Stimulated activated CD4-positive, alpha-beta T cell treated with anti-CD3 and anti-CD28 coated beads, Interleukin-15, amount 100 ng/mL, for 1 hour (primary cell): ENCODE data around the gene TM4SF18.

ENCODE experiments used
- DNase-seq, 2 donors: peaks; one replicate each; pipeline ENCODE4 v3.0.0-alpha.2; 2020; ENCODE audit warnings: low read depth in 1 of 2, low spot score in 1 of 2

TM4SF18 gene

GRCh38 chr3:149331396-149331795, 2.0 kb downstream of the TM4SF18 start:
- DNase-seq = no peak

DNA sequence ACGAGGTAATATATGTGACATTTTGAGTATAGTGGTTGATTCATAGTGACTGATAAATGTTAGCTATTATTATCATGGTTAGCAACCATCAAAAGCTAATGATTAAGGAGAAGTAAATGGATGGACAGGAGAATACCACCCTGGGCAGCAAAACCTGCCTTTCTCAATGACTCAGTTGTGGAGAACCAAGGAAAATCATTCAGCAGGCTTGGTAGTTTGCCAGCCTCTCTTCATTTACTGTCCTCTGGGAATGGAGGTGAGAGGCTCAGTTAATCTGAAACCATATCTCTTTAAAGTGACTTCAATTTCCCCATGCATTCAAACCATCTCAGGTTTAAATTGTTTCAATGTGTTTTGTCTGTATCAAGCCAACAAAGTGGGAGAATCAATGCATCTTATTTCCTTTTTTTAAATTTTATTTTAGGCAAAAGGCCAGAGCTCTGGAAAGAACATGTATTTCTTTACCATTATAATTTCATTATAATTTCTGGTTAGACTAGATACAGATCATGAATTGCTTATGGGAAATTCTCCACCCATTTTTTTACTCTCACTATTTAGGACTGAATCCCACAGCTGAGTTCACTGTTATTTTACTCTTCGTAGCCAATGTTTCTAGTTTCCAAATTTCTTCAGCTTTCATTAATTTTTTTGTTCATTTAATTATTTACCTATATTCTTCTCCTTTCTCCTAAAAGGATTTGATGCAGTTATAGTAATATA, 2.7 kb downstream of the TM4SF18 start:
- no peak for DNase-seq

GRCh38 chr3:149327156-149327555, 6.3 kb downstream of the TM4SF18 start:
- no peak for DNase-seq

DNA sequence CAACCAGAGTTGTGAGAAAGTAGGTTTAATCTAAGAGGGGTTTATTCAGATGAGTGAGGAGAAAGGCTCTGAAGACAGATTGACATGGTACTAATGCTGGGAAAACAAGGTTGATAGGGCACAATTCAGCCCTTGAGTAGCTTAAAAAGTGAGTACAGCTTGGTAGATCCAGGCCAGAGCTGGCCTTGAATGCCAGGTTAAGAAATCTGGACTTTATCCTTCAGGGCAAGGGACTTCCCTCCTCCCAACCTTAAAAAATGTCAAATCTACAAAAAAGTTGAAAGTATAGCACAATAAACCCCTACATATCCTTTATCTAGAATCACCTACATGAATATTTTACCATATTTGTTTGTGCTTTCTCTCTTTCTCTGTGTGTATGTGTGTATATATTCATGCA, 7.9 kb downstream of the TM4SF18 start:
- no peak for DNase-seq

DNA sequence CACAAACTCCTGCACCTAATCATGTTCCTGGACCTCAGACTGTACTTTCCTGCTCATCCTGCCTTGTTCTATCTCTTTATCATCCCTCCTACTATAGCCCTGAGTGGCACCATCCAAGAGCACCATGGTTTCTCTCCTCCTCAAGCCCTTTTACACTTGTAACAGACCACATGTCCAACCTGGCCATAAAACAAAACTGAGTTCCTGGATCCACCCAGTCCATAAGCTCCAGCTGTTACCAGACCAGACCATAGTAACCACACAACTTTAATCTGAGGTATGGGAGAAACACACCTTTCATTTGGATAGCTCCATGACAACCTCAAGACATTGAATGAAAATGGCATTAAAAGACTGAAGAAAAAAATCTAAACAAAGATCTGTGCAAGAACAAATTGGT, 9.1 kb downstream of the TM4SF18 start:
- DNase-seq = no peak

DNA sequence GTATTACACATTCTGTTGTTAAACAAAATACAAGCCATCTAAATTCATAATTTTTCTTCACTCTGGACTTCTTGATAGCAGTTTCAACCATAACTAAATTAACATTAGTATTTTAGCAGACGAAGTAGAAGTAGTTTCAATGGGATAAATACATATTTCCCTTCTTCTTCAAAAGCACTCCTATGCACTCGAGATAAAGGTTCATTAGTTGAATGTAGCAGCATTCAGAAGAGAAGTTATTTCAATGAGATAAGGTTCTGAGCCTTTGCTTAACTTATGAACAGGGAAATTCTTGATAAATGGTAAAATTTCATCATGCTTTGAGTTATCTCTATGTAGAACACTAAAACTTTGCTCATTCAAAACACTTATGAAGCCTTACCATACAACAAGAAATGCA, 11.8 kb downstream of the TM4SF18 start:
- DNase-seq = no peak

GRCh38 chr3:149321136-149321535, 12.3 kb downstream of the TM4SF18 start:
- no peak for DNase-seq

GRCh38 chr3:149319750-149320149, 13.7 kb downstream of the TM4SF18 start:
- DNase-seq = no peak

GRCh38 chr3:149317072-149317471, 16.4 kb downstream of the TM4SF18 start:
- no peak for DNase-seq

GRCh38 chr3:149316437-149316836, 17.0 kb downstream of the TM4SF18 start:
- DNase-seq = no peak

- DNase-seq = no peak
Observed at GRCh38 chr3:149315694-149316093, 17.7 kb downstream of the TM4SF18 start.

GRCh38 chr3:149314807-149315578, 18.4 kb downstream of the TM4SF18 start:
- no peak for DNase-seq

- DNase-seq = no peak
Observed at GRCh38 chr3:149313542-149313941, 19.9 kb downstream of the TM4SF18 start.

DNA sequence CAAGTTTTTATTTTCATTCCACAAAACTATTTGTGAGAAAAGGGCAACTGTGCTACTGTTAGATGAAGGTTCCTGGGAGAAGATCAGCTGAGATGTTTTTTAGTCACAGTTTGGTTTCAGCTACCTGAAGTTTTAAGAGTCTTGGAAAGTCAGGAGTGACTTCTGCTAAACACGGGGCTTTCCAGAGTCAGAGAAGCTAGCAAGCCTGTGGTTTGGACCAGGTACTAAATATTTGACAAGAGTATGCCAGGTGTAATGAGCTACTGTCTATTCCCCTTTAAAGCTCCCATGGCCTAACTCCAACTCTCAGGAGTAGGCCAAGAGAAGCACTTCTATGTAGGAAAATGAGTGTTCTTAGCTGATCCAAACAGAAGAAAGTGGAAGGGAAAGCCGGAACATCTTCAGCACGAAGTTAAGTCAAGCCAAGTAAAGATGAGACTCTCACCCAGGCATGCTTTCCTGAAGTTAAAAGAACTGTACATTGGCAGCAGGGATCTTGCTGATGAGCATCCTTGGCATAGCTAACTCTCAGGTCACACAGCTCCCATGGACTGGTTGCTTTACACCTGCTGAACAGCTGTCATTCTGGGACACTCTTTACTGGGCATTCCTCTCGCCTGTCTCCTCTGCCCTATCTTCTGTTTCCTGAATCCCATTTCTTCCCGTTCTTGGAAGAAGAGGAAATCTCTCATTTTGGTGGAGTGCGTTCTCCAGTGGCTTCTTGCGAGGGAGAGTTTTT, 22.5 kb downstream of the TM4SF18 start:
- no peak for DNase-seq

DNA sequence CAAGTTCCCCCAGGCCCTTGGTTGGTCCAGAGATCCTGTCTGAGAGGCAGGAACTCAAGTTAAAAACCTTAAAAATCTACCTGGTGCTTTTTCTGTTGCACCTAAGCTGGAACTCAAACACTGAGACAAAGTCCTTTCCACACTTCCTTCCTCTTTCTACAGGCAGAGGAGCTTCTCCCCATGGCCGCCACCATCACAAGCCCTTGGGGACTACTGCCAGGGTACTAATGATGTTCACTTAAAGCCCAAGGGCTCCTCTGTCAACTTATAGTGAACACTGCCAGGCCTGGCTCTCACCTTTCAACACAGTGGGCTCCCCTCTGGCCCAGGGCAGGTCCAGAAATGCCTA, 26.0 kb downstream of the TM4SF18 start:
- DNase-seq = no peak

DNA sequence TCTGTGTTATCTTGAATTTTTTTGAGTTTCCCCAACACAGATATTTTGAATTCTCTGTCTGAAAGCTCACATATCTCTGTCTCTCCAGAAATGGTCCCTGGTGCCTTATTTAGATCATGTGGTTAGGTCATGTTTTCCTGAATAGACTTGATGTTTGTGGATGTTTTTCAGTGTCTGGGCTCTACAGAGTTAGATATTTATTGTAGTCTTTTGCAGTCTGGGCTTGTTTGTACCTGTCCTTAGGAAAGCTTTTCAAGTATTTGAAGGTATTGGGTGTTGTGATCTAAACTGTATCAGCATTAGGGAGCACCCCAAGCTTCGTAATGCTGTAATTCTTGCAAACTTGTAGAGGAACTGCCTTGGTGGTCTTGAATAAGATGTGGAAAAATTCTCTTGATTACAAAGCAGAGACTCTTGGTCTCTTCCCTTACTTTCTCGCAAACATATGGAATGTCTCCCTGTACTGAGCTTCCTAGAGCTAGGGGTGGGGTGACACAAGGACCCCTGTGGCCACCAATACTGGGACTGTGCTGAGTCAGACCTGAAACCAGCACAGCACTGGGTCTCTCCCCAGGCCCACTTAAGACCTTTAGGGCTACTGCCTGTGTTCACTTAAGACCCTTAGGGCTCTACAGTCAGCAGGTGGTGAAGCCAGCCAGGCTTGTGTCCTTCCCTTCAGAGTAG, 26.5 kb downstream of the TM4SF18 start:
- DNase-seq = no peak

- DNase-seq = no peak
Observed at GRCh38 chr3:149305376-149305775, 28.1 kb downstream of the TM4SF18 start.

DNA sequence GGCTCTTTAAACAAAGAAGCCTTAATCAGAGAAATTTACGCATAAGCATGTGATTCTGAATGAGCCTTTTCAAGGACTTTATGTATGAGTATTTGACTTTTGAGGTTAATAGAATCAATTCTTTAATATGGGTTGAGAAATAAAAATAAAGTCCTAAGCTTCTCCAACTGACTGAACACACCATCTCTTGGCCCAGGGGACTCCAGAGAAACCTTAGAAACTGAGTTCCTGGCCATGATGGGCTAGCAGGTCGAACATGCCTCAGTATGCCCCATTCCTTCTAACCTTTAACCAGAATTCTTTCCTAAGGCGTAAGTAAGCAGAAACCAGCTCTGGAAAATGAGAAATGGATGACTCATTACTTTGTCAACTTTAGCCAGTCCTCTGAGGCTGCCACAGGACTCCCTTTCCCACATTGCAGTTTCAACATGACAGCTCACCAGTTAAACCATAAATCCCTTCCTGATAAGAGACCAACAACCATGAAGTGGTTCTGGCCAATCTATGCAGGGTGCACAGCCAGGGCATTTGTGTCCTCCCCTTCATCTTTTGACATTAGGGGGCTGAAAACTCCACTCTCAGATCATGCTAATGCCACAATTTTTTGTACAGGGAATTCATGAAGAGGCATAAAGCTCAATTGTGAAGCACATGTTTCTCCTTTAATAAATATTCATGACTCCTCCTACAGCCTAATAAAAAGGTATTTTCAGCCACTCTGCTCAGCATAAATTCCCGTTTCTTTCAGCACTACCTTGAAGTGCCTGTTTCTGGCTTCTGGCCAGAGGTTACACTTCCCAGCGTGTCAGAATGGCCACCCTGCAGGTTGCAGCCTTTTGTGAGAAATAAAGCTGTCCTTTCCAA, 33.3 kb downstream of the TM4SF18 start:
- DNase-seq = no peak

- DNase-seq = no peak
Observed at GRCh38 chr3:149296972-149297371, 36.5 kb downstream of the TM4SF18 start.

DNA sequence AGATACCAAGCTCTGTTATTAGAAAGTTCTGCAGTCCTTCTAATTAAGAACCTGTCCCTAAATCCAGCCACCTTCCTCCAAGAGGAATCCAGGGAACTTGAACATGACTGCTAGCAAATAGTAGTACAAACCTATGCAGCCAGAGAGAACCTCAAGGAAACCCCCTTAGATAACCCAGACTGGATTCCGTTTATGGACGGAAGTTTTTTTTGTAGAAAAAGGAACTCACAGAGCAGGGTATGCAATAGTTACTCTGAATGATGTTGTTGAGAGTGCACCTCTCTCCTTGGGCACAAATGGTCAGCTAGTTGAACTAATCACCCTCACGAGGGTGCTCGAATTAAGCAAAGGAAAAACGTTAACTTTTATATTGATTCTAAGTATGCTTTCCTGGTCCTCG, 40.8 kb downstream of the TM4SF18 start:
- DNase-seq = no peak

DNA sequence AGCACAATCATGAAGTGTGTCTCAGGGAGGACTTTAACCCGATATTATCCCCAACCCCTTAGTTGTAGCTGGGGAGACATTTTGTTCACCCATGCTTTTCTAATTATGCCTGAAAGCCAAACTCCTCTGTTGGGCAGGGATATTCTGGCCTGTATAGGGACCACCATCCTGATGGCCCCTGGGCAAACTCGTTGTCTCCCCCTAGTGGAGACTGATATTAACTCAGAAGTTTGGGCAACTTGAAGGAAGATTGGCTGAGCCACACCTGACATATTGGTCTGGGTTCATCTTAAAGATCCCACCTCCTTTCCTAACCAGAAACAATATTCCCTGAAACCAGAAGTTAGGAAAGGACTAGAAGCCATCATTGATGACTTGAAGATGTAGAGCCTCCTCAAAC, 42.3 kb downstream of the TM4SF18 start:
- no peak for DNase-seq
